Measurements from ENCODE around the gene AP3B2.

AP3B2 gene

DNA sequence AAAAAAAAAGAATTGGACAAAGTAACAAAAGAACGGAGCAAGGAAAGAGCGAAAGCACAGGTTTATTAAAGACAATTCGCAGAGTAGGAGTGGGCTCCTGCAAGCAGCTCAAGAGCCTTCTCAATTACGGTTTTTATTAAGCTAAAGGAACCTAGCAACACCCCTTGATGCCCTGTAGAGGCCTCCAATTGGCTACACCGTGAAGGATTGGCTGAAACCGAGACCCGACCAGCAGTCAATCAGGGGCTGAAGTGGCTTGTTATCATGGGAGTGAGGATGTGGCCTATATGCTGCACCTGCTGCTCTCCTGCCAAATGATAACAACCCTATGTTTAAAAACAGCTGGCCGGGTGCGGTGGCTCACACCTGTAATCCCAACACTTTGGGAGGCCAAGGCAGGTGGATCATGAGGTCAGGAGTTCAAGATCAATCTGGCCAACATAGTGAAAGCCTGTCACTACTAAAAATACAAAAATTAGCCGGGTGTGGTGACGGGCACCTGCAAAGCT lies 20.4 kb upstream of the AP3B2 start:
- no peaks in the 10 kb centered on the region for H3K27me3 ChIP-seq (replicated peaks)
- H3K36me3 ChIP-seq (replicated peaks): no peaks in the 10 kb centered on the region
- H3K27ac ChIP-seq: no peak overlapping the region
- H3K4me3 ChIP-seq (ENCODE audit: low read depth, low read length): no peak overlapping the region
- TF ChIP-seq, protein P1, sequence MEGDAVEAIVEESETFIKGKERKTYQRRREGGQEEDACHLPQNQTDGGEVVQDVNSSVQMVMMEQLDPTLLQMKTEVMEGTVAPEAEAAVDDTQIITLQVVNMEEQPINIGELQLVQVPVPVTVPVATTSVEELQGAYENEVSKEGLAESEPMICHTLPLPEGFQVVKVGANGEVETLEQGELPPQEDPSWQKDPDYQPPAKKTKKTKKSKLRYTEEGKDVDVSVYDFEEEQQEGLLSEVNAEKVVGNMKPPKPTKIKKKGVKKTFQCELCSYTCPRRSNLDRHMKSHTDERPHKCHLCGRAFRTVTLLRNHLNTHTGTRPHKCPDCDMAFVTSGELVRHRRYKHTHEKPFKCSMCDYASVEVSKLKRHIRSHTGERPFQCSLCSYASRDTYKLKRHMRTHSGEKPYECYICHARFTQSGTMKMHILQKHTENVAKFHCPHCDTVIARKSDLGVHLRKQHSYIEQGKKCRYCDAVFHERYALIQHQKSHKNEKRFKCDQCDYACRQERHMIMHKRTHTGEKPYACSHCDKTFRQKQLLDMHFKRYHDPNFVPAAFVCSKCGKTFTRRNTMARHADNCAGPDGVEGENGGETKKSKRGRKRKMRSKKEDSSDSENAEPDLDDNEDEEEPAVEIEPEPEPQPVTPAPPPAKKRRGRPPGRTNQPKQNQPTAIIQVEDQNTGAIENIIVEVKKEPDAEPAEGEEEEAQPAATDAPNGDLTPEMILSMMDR (IDR thresholded peaks at IDR 0.05; ENCODE audit: low read depth, low read length, missing control alignments): no peak
- in situ Hi-C loops (cut with HindIII; ENCODE audit: low pct_ligation_motif_present, low sequenced_read_pairs): no loop called here
- no peak for DNase-seq

DNA sequence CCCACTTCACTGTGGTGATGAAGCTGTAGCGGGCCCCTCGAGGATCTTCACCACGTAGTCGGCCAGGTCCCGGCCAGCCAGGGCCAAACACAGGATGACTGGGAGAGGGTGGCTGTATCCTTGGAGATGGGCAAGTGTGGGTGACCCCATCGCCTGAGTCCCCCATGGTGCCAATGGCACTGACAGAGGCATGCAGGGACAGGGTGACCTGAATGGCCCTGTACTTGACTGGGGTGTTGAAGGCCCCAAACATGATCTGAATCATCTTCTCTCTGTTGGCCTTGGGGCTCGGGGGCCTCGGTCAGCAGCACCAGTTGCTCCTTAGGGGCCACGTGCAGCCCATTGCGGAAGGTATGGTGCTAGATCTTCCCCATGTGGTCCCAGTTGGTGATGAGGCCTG lies 17.1 kb upstream of the AP3B2 start:
- no peak for DNase-seq
- Histone ChIP-seq H3K36me3 (replicated peaks) (no peaks in the 10 kb centered on the region), H3K4me3 (ENCODE audit: low read depth, low read length) (no peak overlapping the region), H3K27me3 (replicated peaks) (no peaks in the 10 kb centered on the region), H3K27ac (no peak overlapping the region)
- TF ChIP-seq, protein P1 (IDR thresholded peaks at IDR 0.05; ENCODE audit: low read depth, low read length, missing control alignments): no peak
- in situ Hi-C loops (cut with HindIII; ENCODE audit: low pct_ligation_motif_present, low sequenced_read_pairs): no loop called here

DNA sequence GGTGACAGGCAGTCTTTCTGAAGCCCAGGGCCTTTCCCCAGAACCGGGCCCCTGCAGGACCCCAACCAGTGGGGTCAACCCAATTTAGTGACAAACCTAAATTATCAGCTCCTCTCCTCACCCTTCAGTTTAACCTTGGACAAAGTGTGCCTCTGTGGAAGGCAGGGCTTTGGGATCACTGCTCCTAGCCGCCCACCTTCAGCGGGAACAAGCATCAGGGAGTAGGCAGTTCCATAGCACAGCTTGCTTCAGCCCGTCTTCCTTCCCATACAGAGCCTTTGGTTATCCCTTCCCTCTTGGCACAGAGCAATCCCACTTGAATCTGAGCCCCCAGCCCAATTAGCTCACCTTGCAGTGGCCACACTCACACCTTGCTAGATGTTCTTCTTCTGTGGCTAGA lies 5.3 kb upstream of the AP3B2 start:
- no peaks in the 10 kb centered on the region for H3K27me3 ChIP-seq (replicated peaks)
- no peak for DNase-seq

DNA sequence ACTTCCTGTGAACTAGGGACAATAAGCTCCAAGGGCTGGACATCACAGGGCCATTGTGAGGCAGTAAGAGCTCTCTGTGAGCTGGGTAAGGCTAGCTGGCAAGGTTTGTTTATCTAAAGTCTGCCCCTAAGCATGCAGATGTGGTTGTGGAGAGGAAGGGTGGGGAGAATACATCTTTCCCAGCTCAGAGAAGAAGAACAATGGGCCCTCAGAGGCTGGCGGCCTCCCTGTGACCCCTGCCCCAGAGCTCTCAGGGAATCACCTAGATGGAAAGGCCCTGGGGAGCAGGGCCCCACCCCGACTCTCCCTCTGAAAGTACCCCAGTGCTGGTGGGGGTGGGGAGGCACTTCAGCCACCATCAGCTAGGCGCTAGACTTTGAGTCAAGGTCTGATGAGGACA lies 4.3 kb upstream of the AP3B2 start:
- no peak for DNase-seq
- Histone ChIP-seq H3K4me3 (ENCODE audit: low read depth, low read length) (no peak overlapping the region), H3K27me3 (replicated peaks) (no peaks in the 10 kb centered on the region), H3K27ac (no peak overlapping the region), H3K36me3 (replicated peaks) (no peaks in the 10 kb centered on the region)
- in situ Hi-C loops (cut with HindIII; ENCODE audit: low pct_ligation_motif_present, low sequenced_read_pairs): no loop called here
- TF ChIP-seq, protein P1 (IDR thresholded peaks at IDR 0.05; ENCODE audit: low read depth, low read length, missing control alignments): no peak

More for the DNA sequence above, 5.3 kb upstream of the AP3B2 start:
- Histone ChIP-seq H3K36me3 (replicated peaks) (no peaks in the 10 kb centered on the region), H3K4me3 (ENCODE audit: low read depth, low read length) (no peak overlapping the region), H3K27ac (no peak overlapping the region)
- in situ Hi-C loops (cut with HindIII; ENCODE audit: low pct_ligation_motif_present, low sequenced_read_pairs): no loop called here
- TF ChIP-seq, protein P1 (IDR thresholded peaks at IDR 0.05; ENCODE audit: low read depth, low read length, missing control alignments): no peak

DNA sequence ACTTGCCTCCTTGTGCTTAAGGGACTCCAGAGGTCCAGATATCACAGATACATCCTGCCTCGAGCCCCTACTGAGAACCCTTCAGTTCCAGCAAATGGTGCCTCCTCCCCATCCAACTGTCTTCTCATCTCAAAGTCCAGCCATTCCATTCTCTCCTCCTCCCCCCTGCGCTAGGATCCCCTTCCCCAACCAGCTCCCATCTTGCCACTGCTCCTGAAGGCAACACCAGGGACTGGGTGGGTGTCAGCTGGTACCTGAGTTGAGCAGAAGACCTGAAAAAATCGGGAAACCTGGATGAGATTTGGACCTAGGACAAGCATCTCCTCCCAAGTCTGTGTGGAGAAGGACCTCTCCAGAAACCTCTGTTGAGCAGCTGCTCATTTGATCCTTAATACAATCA lies 2.4 kb upstream of the AP3B2 start:
- Histone ChIP-seq H3K27me3 (replicated peaks) (no peaks in the 10 kb centered on the region), H3K4me3 (ENCODE audit: low read depth, low read length) (no peak overlapping the region), H3K36me3 (replicated peaks) (no peaks in the 10 kb centered on the region), H3K27ac (no peak overlapping the region)
- in situ Hi-C loops (cut with HindIII; ENCODE audit: low pct_ligation_motif_present, low sequenced_read_pairs): no loop called here
- TF ChIP-seq, protein P1 (IDR thresholded peaks at IDR 0.05; ENCODE audit: low read depth, low read length, missing control alignments): no peak
- DNase-seq: no peak

DNA sequence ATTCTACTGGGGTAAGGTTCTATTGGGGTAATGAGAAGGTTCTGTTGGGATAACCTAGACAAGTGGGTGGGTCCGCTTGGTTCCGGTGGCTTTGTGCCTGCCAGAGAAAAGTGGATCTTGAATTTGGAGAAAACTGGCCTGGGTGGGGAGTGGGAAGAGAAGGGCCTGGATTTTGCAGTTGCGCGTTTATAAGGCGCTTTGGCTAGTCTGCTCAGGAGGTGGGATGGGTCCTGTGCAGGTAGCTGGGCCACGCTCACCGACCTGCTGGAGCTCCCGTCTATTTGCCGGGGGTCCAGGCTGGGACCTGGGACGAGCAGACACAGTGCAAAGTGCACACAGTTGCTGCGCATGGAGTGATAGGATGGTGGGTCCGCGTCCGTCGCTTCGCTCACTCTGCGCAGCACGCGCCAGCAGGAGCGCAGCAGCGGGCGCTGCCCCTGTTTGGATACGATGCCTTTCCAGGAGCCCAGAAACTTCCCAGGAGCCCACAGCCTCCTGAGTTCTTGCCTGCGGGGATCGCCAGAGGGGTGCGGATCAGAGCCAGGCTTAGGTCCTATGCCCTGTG lies 1.3 kb upstream of the AP3B2 start:
- H3K27me3 ChIP-seq (replicated peaks): no peaks in the 10 kb centered on the region

More for the DNA sequence above, 1.3 kb upstream of the AP3B2 start:
- TF ChIP-seq, protein P1 (IDR thresholded peaks at IDR 0.05; ENCODE audit: low read depth, low read length, missing control alignments): no peak
- H3K4me3 ChIP-seq (ENCODE audit: low read depth, low read length): no peak overlapping the region
- no peaks in the 10 kb centered on the region for H3K36me3 ChIP-seq (replicated peaks)
- H3K27ac ChIP-seq: no peak overlapping the region
- no peak for DNase-seq
- in situ Hi-C loops (cut with HindIII; ENCODE audit: low pct_ligation_motif_present, low sequenced_read_pairs): no loop called here

Measured in brain microvascular endothelial cell (primary cell).